SU-DHL-6 (cell line): ENCODE results near the gene EVA1B.

ENCODE experiments used
- CTCF ChIP-seq: fragments of 200-600 bp; sonication (generic); IDR thresholded peaks from one replicate; pipeline ENCODE4 v1.5.1; 2017; ENCODE audit warnings: antibody characterized with exemption, mild to moderate bottlenecking, low read length, moderate library complexity; ENCODE audit not compliant: insufficient read depth, poor library complexity, severe bottlenecking
- EZH2phosphoT487 ChIP-seq: fragments of 200-600 bp; sonication (generic), shearing (Covaris generic); conservative IDR thresholded peaks from 2 replicates; pipeline ENCODE4 v1.6.1; 2018; ENCODE audit warnings: mild to moderate bottlenecking, antibody characterized with exemption, low read length, moderate library complexity, mixed read lengths

DNA sequence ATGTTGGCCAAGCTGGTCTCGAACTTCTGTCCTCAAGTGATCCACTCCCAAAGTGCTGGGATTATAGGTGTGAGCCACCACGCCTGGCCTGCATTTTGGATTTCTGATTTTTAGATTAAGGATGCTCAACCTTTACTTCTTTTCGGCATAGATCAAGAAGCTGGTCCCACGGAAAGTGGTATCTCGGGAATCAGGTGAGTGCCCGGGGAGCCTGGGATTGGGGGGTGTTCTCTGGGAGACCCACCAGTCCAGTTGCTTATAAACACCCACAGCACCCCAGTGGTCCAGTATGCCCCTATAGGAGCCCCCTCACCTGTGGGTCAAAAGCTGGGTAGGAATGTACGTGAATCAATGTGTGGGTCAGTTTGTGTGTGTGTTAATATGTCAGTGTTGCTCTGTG lies 14.0 kb downstream of the EVA1B start:
- TF ChIP-seq CTCF = no peak
- no peak for TF ChIP-seq EZH2phosphoT487
